LoVo (cell line): ENCODE results near the gene UQCR10.
"Not testable (repeated sequence)": the region's sequence is repeated elsewhere in the genome, so short reads cannot be mapped to it uniquely, and the experiment has no call there.

ENCODE experiments used
- DNase-seq: peaks from one replicate; pipeline ENCODE4 v3.0.0-alpha.2; 2016; ENCODE audit warnings: low spot score

UQCR10 gene

GRCh38 chr22:29737251-29738117, 29.7 kb upstream of the UQCR10 start:
- DNase-seq = no peak

- DNase-seq = no peak
These were observed 28.9 kb upstream of the UQCR10 start for GRCh38 chr22:29738118-29738815.

GRCh38 chr22:29739346-29739875, 27.8 kb upstream of the UQCR10 start:
- DNase-seq = no peak

- DNase-seq = no peak
These were observed 27.0 kb upstream of the UQCR10 start for GRCh38 chr22:29740216-29740615.

- DNase-seq = no peak
These were observed 25.2 kb upstream of the UQCR10 start for GRCh38 chr22:29741926-29742325.

GRCh38 chr22:29742326-29742725, 24.8 kb upstream of the UQCR10 start:
- no peak for DNase-seq

GRCh38 chr22:29744902-29745301, 22.3 kb upstream of the UQCR10 start:
- no peak for DNase-seq

- no peak for DNase-seq
These were observed 19.3 kb upstream of the UQCR10 start for GRCh38 chr22:29747832-29748231.

GRCh38 chr22:29748248-29748893, 18.8 kb upstream of the UQCR10 start:
- no peak for DNase-seq

GRCh38 chr22:29750029-29750428, 17.1 kb upstream of the UQCR10 start:
- DNase-seq = no peak

GRCh38 chr22:29750559-29751538, 16.3 kb upstream of the UQCR10 start:
- DNase-seq = no peak

- DNase-seq = no peak
These were observed 15.5 kb upstream of the UQCR10 start for GRCh38 chr22:29751669-29752068.

- DNase-seq = no peak
These were observed 13.1 kb upstream of the UQCR10 start for GRCh38 chr22:29753808-29754657.

- DNase-seq = not testable (repeated sequence)
These were observed 12.3 kb upstream of the UQCR10 start for GRCh38 chr22:29754658-29755395.

GRCh38 chr22:29755889-29756288, 11.3 kb upstream of the UQCR10 start:
- no peak for DNase-seq

GRCh38 chr22:29756341-29756740, 10.8 kb upstream of the UQCR10 start:
- DNase-seq = no peak

GRCh38 chr22:29757096-29757495, 10.1 kb upstream of the UQCR10 start:
- DNase-seq = no peak

GRCh38 chr22:29758068-29758622, 9.0 kb upstream of the UQCR10 start:
- DNase-seq = no peak

GRCh38 chr22:29758959-29759358, 8.2 kb upstream of the UQCR10 start:
- no peak for DNase-seq
